HG03565 (cell line): Measurements from ENCODE around the gene RHBDL1.

Experiments used
- ATAC-seq: cut with Tn5 transposase; IDR thresholded peaks from one replicate; pipeline ENCODE4 v1.9.1; 2021; ENCODE audit warnings: mild to moderate bottlenecking, moderate library complexity; ENCODE audit not compliant: unreplicated experiment

RHBDL1 gene

DNA sequence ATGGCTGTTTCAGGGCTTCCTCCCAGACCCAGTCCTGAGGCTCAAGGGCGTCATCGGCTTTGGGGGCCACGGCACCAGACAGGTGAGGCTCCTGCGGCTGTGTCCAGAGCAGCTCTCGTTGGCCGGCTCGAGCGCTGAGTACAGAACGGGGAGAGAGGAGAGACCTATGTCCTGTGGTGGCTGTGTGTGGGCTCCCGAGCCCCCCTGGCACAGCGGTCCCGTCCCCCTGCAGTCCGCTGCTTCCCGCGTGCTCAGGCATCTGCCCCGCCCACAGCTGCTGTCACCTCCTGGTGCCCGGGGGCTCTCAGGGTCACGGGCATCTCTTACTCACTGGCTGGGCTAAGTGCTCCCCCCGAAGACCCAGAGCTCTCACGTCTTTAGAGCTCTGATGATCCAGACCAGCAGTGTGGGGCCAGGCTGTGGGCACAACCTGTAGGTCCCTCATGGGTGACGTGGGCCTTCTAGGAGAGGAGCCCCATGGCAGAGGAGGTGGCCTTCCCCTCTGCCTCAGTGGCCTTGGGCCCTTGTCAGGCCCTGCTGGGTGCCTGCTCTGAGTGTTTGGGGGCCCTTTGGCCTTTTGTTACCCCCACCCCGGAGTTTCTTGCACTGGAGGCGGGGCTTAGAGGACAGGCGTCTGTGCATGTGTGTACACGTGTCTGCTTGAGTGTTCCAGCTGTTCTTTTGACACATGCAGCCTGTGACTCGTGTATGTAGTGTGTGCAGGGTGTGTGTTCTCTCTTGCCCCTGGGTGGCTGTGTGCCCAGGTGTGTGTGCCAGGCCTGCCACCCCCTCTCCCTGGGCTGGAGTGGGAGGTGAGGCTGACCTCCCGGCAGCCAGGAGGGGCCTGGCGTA, 22.8 kb upstream of the RHBDL1 start:
- ATAC-seq, result no peak

DNA sequence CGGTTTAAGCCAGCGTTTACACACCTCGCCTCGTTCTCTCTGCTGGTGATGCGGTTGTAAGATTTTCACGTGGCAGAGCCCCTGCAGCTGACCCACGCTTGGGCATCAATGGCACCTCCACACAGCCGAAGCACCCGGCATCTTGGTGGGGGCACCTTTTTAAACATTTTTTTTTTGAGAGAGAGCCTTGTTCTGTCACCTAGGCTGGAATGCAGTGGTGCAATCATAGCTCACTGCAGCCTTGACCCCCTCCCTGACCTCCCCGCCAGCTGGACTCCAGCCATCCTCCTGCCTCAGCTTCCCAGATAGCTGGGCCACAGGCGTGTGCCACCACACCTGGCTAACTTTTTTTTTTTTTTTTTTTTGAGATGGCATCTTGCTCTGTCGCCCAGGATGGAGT, 21.4 kb upstream of the RHBDL1 start:
- no peak for ATAC-seq

DNA sequence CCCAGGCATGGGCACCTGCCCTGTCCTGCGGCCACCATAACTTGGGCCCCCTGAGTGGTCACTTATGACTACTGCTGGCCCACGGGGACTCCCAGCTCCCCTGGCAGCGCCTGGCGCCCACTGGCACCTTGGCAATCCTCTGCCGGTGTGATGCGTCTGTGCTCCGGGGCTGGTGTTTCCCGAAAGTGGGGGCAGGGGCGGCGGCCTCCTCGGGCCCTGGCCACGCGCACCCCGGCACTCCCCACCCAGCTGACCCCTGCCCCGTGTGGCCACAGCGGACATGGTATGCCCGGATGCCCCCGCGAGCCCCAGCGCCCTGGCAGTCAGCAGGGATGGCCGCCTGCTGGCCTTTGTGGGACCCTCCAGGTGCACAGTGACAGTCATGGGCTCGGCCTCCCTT, 18.0 kb upstream of the RHBDL1 start:
- ATAC-seq, result no peak

DNA sequence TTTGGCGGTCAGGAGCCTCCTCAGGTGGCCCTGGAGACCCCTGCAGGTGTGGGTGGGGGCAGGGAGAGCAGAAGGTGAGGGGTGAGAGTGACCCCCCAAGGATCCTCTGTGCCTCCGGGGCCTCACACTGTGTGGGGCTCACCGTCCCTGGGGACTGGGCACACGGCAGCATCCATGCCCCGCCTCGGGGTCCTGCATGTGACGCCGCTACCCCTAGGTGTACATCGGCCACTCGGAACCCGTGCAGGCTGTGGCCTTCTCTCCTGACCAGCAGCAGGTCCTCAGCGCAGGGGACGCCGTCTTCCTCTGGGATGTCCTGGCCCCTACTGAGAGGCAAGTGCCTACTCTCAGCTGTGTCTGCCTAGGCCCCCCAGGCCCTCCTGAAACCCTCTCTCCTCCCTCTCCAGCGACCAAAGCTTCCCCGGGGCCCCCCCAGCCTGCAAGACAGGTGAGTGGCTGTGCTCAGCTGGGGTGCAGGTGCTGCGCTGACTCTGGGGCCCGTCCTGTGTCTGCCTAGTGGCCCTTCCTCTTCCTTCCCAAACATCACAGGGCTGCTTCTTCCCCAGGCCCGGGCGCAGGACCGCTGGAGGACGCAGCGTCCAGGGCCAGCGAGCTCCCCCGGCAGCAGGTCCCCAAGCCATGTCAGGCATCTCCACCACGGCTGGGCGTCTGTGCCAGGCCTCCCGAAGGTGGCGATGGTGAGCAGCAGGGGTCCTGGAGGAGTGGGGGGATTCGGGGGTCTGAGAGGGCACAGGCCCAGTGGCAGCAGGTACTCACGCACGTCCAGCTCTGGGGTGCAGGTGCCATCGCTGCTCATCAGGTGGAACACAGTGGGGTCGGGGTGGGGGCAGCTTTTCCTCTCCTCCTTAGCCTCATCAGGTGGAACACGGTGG, 16.5 kb upstream of the RHBDL1 start:
- ATAC-seq, result no peak

DNA sequence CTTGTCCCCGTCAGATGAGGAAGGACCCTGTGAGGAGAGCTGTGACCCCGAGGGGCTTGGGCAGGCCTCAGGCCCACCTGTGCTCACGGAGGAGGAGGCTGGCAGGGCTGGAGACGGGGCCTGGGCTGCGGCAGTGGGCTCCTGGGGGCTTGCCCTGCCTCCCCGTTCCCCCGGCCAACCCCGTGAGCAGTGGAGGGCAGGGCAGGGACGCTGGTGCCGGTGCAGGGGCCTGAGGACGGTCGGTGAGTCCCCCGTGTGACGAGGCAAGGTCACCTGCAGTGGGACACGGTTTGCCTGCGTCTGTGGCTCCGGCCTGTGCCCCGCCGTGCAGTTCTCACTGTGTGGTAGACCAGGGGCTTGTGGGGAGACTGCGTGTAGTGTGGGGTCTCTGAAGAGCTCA, 15.9 kb upstream of the RHBDL1 start:
- no peak for ATAC-seq

DNA sequence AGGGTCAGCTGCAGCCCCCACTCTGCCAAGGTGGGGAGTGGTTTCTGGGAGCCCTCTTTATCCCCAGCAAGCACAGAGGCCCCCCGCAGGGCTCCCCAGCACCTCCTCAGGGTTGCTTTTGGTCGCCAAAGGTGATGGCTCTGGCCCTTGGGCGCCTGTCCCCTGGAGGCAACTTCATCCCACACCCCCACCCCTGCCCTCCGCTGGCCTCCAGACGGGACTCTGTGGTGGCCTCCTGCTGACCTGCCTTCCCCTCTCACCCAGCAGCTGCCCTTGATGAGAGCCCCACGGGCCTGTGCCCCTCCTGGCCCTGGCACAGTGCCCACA, 15.4 kb upstream of the RHBDL1 start:
- ATAC-seq, result no peak

DNA sequence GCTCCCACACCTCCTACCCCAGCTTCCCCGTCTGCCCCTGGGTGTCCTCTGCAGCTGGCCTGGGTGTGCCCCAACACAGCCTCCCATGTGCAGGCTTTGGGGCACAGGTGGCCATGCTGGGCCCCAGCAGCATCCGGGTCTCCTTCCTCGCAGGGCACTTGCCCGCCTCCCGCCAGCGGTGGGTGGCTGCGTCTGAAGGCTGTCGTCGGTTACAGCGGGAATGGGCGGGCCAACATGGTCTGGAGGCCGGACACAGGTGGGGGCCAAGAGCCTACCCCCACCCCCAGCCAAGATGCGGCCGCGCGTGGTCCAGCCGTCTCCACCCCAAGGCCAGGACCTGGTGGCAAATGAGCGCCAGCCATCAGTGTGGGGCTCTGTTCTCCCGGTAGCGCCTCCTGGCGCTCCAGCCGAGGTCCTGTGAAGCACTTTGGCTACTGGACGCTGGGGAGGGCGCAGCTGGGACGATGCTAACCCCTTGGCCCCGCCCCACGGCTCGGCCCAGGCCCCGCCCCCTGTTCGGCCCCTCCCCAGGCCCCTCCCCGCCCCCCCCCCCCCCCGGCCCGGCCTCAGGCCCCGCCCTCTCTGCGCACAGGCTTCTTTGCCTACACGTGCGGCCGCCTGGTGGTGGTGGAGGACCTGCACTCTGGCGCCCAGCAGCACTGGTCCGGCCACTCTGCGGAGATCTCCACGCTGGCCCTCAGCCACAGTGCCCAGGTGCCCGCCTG, 14.8 kb upstream of the RHBDL1 start:
- ATAC-seq, result peak; percentile 45

DNA sequence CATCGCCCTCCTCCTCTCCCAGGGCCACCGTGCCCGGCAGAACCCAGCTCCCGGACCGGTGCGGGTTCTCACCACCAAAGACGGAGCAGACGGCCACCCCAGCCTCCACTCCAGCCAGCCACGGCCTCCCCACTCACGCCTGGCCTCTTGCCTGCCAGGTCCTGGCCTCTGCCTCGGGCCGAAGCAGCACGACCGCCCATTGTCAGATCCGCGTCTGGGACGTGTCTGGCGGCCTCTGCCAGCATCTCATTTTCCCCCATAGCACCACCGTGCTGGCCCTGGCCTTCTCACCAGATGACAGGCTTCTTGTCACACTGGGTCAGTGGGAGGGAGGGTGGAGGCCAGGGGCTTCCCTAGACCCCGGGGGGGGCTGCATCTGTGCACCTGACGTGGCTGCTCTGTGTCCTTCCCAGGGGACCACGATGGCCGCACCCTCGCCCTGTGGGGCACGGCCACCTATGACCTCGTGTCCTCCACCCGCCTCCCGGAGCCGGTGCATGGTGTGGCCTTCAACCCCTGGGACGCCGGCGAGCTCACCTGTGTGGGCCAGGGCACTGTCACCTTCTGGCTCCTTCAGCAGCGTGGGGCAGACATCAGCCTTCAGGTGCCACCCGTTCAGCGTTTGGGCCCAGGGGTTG, 14.2 kb upstream of the RHBDL1 start:
- ATAC-seq, result no peak

DNA sequence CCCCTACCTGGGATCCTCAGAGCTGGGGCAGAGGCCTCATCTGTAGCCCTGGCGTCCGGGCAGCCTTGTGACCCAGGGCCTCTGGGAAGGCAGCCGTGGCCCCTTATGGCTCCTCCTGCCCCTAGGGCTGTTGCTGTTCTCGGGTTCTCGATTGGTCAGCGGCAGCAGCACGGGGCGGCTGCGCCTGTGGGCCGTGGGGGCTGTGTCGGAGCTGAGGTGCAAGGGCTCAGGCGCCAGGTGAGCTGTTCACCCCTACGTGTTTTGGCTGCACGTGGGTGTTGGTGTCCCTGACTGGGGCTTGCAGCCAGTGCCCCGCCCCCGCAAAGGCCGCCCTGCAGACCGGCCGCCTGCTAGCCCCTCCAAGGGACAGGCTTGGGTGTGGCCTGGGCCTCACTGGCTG, 13.4 kb upstream of the RHBDL1 start:
- ATAC-seq, result no peak

DNA sequence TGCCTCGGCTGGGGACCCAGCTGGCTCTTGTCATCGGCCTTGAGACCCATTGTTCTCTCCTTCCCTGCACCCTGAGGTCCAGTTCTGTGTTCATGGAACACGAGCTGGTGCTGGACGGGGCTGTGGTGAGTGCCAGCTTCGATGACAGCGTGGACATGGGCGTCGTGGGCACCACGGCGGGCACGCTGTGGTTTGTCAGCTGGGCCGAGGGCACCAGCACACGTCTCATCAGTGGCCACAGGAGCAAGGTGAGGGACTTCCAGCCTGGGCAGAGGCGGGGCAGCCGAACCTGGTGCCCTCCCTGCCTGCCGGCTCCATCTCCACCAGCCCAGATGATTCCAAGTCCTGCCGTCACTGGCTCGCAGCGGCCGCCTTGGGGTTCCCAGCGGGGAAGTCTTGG, 12.9 kb upstream of the RHBDL1 start:
- no peak for ATAC-seq

DNA sequence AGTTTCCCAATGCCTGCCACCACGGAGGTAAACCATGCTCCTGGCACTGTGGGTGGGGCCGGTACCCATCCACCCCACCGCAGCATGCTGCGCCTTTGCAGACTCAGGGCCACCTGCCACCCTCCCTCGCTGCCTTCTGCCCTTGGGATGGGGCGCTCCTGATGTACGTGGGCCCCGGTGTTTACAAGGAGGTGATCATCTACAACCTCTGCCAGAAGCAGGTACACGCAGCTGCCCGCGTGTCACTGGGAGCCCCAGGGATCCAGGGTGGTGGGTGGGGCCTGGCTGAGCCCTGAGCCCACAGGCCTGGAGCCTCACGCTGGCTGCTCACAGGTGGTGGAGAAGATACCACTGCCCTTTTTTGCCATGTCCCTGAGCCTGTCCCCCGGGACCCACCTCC, 8.9 kb upstream of the RHBDL1 start:
- no peak for ATAC-seq

DNA sequence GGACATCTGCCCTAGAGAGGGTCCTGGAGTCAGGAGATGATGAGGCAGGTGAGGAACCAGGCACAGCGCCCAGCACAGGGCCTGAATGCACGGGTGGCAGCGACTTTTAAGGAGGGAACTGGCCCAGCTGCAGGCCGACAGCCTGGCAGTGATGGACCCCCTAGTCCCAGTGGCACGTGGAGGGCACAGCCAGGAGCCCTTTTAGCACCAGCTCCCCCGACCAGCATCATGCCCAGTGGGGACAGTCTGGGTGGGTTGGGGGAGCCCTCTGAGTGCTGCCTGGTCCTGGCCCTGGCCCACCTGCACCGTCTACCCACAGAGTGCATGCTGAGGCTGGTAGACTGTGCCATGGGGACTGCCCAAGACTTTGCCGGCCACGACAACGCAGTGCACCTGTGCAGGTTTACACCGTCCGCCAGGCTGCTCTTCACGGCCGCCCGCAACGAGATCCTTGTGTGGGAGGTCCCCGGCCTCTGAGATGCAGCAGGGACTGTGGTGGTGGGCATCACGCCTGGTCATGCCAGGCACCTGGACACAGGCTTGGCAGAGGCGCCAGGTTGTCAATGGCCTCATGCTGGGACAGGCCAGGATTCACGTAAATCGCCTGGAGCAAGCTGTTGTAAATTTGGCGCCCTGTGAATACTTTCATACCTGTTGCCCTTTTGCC, 8.2 kb upstream of the RHBDL1 start:
- ATAC-seq, result no peak

DNA sequence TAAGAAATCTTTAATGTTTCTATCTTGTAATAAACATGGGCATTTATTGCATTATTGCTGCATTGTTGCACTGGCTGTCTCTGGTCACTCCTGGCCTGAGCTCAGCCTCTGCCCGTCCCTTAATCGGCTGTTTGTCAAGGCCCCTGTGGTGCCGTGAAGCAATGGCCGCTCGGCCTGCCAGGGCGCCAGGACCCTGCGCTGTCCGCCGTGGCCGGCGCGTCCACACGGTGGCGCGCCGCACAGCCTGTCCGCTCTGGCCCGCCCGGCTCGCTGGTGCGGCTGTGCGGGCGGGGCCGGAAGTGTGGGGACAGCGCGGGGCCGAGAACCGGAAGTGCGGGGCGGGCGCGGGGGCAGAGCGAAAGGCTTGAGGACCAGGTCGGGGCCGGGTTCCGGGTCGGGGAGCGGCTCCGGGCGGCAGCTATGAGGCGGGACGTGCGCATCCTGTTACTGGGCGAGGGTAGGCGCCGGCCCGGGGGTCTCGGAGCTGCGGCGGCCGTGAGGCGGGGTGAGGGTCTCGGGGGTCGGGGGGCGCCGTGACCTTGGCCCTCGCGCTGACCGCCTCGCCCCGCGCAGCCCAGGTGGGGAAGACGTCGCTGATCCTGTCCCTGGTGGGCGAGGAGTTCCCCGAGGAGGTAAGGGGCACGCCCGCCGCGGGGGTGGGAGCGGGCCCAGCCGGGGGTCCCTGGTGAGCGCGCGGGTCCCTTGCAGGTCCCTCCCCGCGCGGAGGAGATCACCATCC, 7.5 kb upstream of the RHBDL1 start, which contains the start of gene RHOT2:
Gene RHOT2, plus strand, starts transcription at position 353 of the 739 bp plus-strand sequence. Its CDS starts 68 bp downstream, at position 421.
- peak; percentile 76 for ATAC-seq

DNA sequence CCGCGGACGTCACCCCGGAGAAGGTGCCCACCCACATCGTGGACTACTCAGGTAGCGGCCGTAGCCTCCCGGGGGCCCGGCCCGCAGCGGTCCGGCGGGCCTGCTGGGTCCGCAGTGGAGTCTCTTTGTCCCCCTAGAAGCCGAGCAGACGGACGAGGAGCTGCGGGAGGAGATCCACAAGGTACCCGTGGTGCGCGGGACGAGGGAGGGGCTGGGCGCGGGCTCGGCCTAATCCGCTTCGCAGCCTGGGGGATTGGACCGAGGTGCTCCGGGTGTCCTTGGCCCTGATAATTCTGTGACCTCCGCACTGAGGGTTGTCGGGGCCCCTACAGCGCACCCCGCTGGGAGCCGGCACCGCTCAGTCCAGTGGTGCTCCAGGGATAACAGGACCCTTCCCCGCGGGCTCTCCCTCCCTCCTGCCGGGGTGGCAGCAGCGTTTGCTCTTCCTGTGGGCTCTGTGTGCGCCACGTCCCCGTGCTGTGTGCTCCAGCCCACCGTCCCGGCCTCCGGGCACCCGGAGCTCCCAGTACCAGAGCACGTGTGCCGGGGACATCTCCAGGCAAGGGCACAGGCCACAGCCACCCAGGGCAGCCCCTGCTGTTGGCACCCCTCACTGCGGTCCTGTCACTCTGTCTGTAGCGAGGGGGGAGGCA, 6.8 kb upstream of the RHBDL1 start:
- peak; percentile 12 for ATAC-seq

DNA sequence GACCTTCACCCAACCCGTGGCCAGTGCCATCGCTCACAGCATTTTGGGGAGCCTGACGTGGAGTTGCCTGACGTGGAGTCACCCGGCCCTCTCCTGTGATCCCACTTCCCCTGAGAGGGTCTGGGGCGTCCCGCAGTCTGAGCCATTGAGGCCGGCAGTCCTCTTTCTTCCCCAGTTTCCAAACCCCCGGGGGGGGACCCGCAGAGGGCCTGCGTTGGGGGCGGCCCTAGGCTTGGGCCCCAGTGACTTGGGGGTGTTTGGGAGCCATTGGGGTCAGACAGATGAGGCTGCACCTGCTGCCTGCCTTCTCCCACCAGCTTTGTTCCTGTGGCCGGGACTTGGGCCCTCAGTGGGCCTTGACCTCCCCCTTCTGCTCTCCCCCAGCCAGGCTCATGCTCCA, 5.8 kb upstream of the RHBDL1 start:
- no peak for ATAC-seq

DNA sequence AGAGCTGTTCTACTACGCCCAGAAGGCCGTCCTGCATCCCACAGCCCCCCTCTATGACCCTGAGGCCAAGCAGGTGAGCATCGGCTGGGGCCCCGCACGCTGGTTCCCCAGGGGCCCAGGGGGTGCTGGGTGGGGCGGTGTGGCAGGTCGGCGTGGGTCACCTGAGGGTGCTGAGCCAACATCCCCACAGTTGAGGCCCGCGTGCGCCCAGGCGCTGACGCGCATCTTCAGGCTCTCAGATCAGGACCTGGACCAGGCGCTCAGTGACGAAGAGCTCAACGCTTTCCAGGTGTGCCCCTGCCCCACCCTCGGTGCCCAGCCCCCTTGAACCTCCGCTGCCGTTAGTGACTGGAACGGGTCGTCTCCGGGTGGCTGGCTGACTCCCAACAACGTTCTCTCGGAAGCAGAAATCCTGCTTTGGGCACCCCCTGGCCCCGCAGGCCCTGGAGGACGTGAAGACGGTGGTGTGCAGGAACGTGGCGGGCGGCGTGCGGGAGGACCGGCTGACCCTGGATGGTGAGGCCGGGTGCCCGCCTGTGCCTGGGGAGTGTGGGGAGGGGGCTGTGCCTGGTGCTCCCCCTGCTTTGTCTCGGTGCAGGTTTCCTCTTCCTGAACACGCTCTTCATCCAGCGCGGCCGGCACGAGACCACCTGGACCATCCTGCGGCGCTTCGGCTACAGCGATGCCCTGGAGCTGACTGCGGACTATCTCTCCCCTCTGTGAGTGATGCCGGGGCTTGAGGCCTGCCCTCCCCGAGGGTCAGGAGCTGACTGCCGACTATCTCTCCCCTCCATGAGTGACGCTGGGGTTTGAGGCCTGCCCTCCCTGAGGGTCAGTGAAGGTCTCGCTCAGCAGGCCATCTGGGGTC, 4.8 kb upstream of the RHBDL1 start:
- ATAC-seq, result no peak

DNA sequence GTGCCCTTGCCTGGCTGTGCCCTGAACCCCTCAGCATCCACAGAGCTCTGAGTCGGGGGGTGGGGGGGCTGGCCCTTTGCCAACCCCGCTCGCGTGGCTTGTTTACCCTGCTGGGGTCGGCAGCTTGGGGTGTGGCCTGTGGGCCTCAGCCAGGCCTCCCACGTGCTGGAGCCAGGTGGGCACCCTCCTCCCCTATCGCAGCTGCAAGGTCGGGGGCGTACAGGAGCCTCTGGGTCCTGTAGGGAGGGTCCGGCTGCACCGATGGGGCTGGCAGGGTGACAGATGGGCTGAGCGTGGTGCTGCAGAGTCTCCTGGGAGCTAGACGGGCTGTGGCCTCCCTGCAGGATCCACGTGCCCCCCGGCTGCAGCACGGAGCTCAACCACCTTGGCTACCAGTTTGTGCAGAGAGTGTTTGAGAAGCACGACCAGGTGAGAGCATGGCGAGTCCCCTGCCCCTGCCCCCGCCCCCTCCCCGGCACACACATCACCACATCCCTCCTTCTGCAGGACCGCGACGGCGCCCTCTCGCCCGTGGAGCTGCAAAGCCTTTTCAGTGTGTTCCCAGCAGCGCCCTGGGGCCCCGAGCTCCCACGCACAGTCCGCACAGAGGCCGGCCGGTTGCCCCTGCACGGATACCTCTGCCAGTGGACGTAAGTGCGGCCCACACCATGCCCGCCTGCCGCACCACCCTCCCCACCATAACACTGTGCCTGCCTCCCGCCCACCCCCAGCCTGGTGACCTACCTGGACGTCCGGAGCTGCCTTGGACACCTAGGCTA, 3.9 kb upstream of the RHBDL1 start:
- ATAC-seq, result no peak
